DOHH2 (cell line): Measurements from ENCODE around the gene PTH.

Source experiments
- H3F3A ChIP-seq: fragments of 200-600 bp; sonication (generic), shearing (Covaris generic); 2 replicates; pipeline ENCODE4 v1.6.0; 2016; ENCODE audit warnings: antibody characterized with exemption, mild to moderate bottlenecking; ENCODE audit not compliant: control insufficient read depth, insufficient read depth
- H3K27ac ChIP-seq: fragments of 200-600 bp; sonication (generic); 2 replicates; pipeline ENCODE4 v1.5.1; 2014; ENCODE audit warnings: low read depth, mild to moderate bottlenecking, low read length, moderate library complexity
- H3K27me3 ChIP-seq: fragments of 200-600 bp; sonication (generic); 2 replicates; pipeline ENCODE4 v1.6.1; 2014; ENCODE audit warnings: mild to moderate bottlenecking, low read length, mixed read lengths; ENCODE audit not compliant: control insufficient read depth
- H3K36me3 ChIP-seq: fragments of 200-600 bp; sonication (generic); 2 replicates; pipeline ENCODE4 v1.6.1; 2014; ENCODE audit warnings: mild to moderate bottlenecking, low read length, moderate library complexity, mixed read lengths; ENCODE audit not compliant: control insufficient read depth
- H3K4me1 ChIP-seq: fragments of 200-600 bp; sonication (generic); 2 replicates; pipeline ENCODE4 v1.6.1; 2014; ENCODE audit warnings: mild to moderate bottlenecking, low read length, mixed read lengths; ENCODE audit not compliant: control insufficient read depth
- H3K4me2 ChIP-seq: fragments of 200-600 bp; sonication (generic); 2 replicates; pipeline ENCODE4 v1.6.0; 2014; ENCODE audit warnings: mild to moderate bottlenecking, low read length, moderate library complexity
- H3K4me3 ChIP-seq: fragments of 200-600 bp; sonication (generic); 2 replicates; pipeline ENCODE4 v1.5.1; 2014; ENCODE audit warnings: mild to moderate bottlenecking, low read length, mixed read lengths
- H3K79me2 ChIP-seq: fragments of 200-600 bp; sonication (generic); 2 replicates; pipeline ENCODE4 v1.6.1; 2014; ENCODE audit warnings: mild to moderate bottlenecking, low read length, mixed read lengths; ENCODE audit not compliant: control insufficient read depth
- H3K9me2 ChIP-seq: fragments of 200-600 bp; sonication (generic); replicated peaks from 2 replicates; pipeline ENCODE4 v1.6.1; 2014; ENCODE audit warnings: mild to moderate bottlenecking, low read length, mixed read lengths; ENCODE audit not compliant: control insufficient read depth
- H3K9me3 ChIP-seq: fragments of 200-600 bp; sonication (generic); 2 replicates; pipeline ENCODE4 v1.6.1; 2014; ENCODE audit warnings: antibody characterized with exemption, low read length, mixed read lengths; ENCODE audit not compliant: control insufficient read depth, insufficient read depth
- H4K20me1 ChIP-seq: fragments of 200-600 bp; sonication (generic); 2 replicates; pipeline ENCODE4 v1.6.0; 2014; ENCODE audit warnings: low read depth, mild to moderate bottlenecking, antibody characterized with exemption, low read length, moderate library complexity; ENCODE audit not compliant: control insufficient read depth, insufficient read depth
- CTCF ChIP-seq: fragments of 200-600 bp; sonication (generic); IDR thresholded peaks from one replicate; pipeline ENCODE4 v1.5.1; 2014; ENCODE audit warnings: antibody characterized with exemption, mild to moderate bottlenecking, low read depth, low read length; ENCODE audit not compliant: poor library complexity, severe bottlenecking
- EZH2phosphoT487 ChIP-seq: fragments of 200-600 bp; sonication (generic); IDR thresholded peaks from 2 replicates; pipeline ENCODE4 v1.6.1; 2017; ENCODE audit warnings: borderline replicate concordance, mild to moderate bottlenecking, antibody characterized with exemption, low read length, moderate library complexity, mixed read lengths

PTH gene

GRCh38 chr11:13463779-13464290, 32.0 kb downstream of the PTH start:
- Histone ChIP-seq H3K79me2 (peaks cover 45% of the 10 kb centered on the region), H3K27me3 (no peaks in the 10 kb centered on the region), H3K27ac (peak overlapping the region; percentile 56), H3K9me3 (no peaks in the 10 kb centered on the region), H3K36me3 (peaks cover 11% of the 10 kb centered on the region), H3F3A (peaks cover 2% of the 10 kb centered on the region; the same call in 1 of the 2 replicates), H3K4me3 (peak overlapping the region; percentile 85), H4K20me1 (no peaks in the 10 kb centered on the region), H3K9me2 (no peaks in the 10 kb centered on the region), H3K4me1 (peaks cover 23% of the 10 kb centered on the region), H3K4me2 (peak overlapping the region; percentile 85)
- TF ChIP-seq EZH2phosphoT487 (no peak), CTCF (no peak)

GRCh38 chr11:13462901-13463778, 32.7 kb downstream of the PTH start, which contains the start of gene BTBD10:
Gene BTBD10 (minus strand): TSS chr11:13463222. CDS start chr11:13445124, 18,098 bp downstream.
- H3K4me1 ChIP-seq: peaks cover 23% of the 10 kb centered on the region
- peaks cover 11% of the 10 kb centered on the region for H3K36me3 ChIP-seq
- peak within 1 kb of the TSS; percentile 56 for H3K27ac ChIP-seq
- peak within 1 kb of the TSS; percentile 85 for H3K4me3 ChIP-seq
- peak within 1 kb of the TSS; percentile 85 for H3K4me2 ChIP-seq
- no peaks in the 10 kb centered on the region for H3K27me3 ChIP-seq
- no peak for TF ChIP-seq CTCF
- TF ChIP-seq EZH2phosphoT487: no peak
- no peaks in the 10 kb centered on the region for H3K9me3 ChIP-seq
- no peaks in the 10 kb centered on the region for H3K9me2 ChIP-seq
- H3K79me2 ChIP-seq: peaks cover 51% of the 10 kb centered on the region
- H4K20me1 ChIP-seq: no peaks in the 10 kb centered on the region
- peaks cover 2% of the 10 kb centered on the region; the same call in 1 of the 2 replicates for H3F3A ChIP-seq

GRCh38 chr11:13462311-13462900, 33.4 kb downstream of the PTH start:
- no peaks in the 10 kb centered on the region for H3K27me3 ChIP-seq
- H4K20me1 ChIP-seq: no peaks in the 10 kb centered on the region
- H3K79me2 ChIP-seq: peaks cover 59% of the 10 kb centered on the region
- no peaks in the 10 kb centered on the region for H3K9me2 ChIP-seq
- peaks cover 11% of the 10 kb centered on the region for H3K36me3 ChIP-seq
- peaks cover 23% of the 10 kb centered on the region for H3K4me1 ChIP-seq
- H3K4me3 ChIP-seq: peak overlapping the region; percentile 85
- no peaks in the 10 kb centered on the region for H3K9me3 ChIP-seq
- peaks cover 2% of the 10 kb centered on the region; the same call in 1 of the 2 replicates for H3F3A ChIP-seq
- TF ChIP-seq CTCF: peak; percentile 27
- no peak for TF ChIP-seq EZH2phosphoT487
- peak overlapping the region; percentile 85 for H3K4me2 ChIP-seq
- peak overlapping the region; percentile 50 for H3K27ac ChIP-seq
